ENCODE data around the gene GALNT9.
"Not testable (repeated sequence)": the region's sequence is repeated elsewhere in the genome, so short reads cannot be mapped to it uniquely, and the experiment has no call there.

The GALNT9 gene

GRCh38 chr12:132359551-132359950 lies 30.2 kb upstream of the GALNT9 start:
- no peak overlapping the region for H3K27ac ChIP-seq (ENCODE audit: poor library complexity, severe bottlenecking)
- TF ChIP-seq CTCF (IDR thresholded peaks at IDR 0.05; ENCODE audit: poor library complexity, severe bottlenecking) = no peak
- no peak overlapping the region for H3K4me3 ChIP-seq (ENCODE audit: severe bottlenecking)
- no peaks in the 10 kb centered on the region for H3K36me3 ChIP-seq (ENCODE audit: low read depth)
- no peaks in the 10 kb centered on the region for H3K9me3 ChIP-seq (ENCODE audit: severe bottlenecking)
- peaks cover 14% of the 10 kb centered on the region for H3K27me3 ChIP-seq (ENCODE audit: insufficient read depth, poor library complexity, severe bottlenecking)
- DNase-seq (ENCODE audit: low spot score) = peak; percentile 46
- no peak for ATAC-seq (ENCODE audit: low read depth)
- no peaks in the 10 kb centered on the region for H3K4me1 ChIP-seq (ENCODE audit: insufficient read depth, poor library complexity, severe bottlenecking)

GRCh38 chr12:132358241-132359225 lies 29.1 kb upstream of the GALNT9 start:
- H3K27ac ChIP-seq (ENCODE audit: poor library complexity, severe bottlenecking); H3K4me3 ChIP-seq (ENCODE audit: severe bottlenecking); H3K36me3 ChIP-seq (ENCODE audit: low read depth); H3K9me3 ChIP-seq (ENCODE audit: severe bottlenecking); ATAC-seq (ENCODE audit: low read depth); H3K4me1 ChIP-seq (ENCODE audit: insufficient read depth, poor library complexity, severe bottlenecking): not testable (repeated sequence)
- H3K27me3 ChIP-seq (ENCODE audit: insufficient read depth, poor library complexity, severe bottlenecking) = peaks cover 22% of the 10 kb centered on the region
- DNase-seq (ENCODE audit: low spot score) = peak; percentile 45

- H3K27me3 ChIP-seq (ENCODE audit: insufficient read depth, poor library complexity, severe bottlenecking) = peaks cover 30% of the 10 kb centered on the region
- TF ChIP-seq CTCF (IDR thresholded peaks at IDR 0.05; ENCODE audit: poor library complexity, severe bottlenecking) = no peak
- ATAC-seq (ENCODE audit: low read depth) (no peak), DNase-seq (ENCODE audit: low spot score) (peak; percentile 38)
- H3K27ac ChIP-seq (ENCODE audit: poor library complexity, severe bottlenecking) = no peak overlapping the region
- no peaks in the 10 kb centered on the region for H3K4me1 ChIP-seq (ENCODE audit: insufficient read depth, poor library complexity, severe bottlenecking)
- H3K4me3 ChIP-seq (ENCODE audit: severe bottlenecking) = no peak overlapping the region
- no peaks in the 10 kb centered on the region for H3K9me3 ChIP-seq (ENCODE audit: severe bottlenecking)
- no peaks in the 10 kb centered on the region for H3K36me3 ChIP-seq (ENCODE audit: low read depth)
Measured at GRCh38 chr12:132357623-132358186, 28.3 kb upstream of the GALNT9 start.

- ATAC-seq (ENCODE audit: low read depth) = peak; percentile 95
- peaks cover 31% of the 10 kb centered on the region for H3K27me3 ChIP-seq (ENCODE audit: insufficient read depth, poor library complexity, severe bottlenecking)
- no peak overlapping the region for H3K27ac ChIP-seq (ENCODE audit: poor library complexity, severe bottlenecking)
- no peak overlapping the region for H3K4me3 ChIP-seq (ENCODE audit: severe bottlenecking)
- no peaks in the 10 kb centered on the region for H3K9me3 ChIP-seq (ENCODE audit: severe bottlenecking)
- H3K36me3 ChIP-seq (ENCODE audit: low read depth) = no peaks in the 10 kb centered on the region
- TF ChIP-seq CTCF (IDR thresholded peaks at IDR 0.05; ENCODE audit: poor library complexity, severe bottlenecking) = no peak
- H3K4me1 ChIP-seq (ENCODE audit: insufficient read depth, poor library complexity, severe bottlenecking) = no peaks in the 10 kb centered on the region
- peak; percentile 67 for DNase-seq (ENCODE audit: low spot score)
Measured at GRCh38 chr12:132356691-132357622, 27.6 kb upstream of the GALNT9 start.
